Activated T-helper 1 cell treated with anti-CD3 and anti-CD28 coated beads, Interleukin-12 subunit alpha, Interleukin-12 subunit beta, Interleukin-2, Interleukin-4 antibody, amounts not matched to agents 30 ng/mL and 10 ng/mL and 1 ng/mL, durations not matched to agents 14 hours and 24 hours and 36 hours (primary cell): ENCODE results near the gene HECTD4. TPM values are rescaled to one million over a fixed set of nuclear protein-coding genes. Genes with fewer than 3 reads are reported as not detected.
"Not testable (repeated sequence)": the region's sequence is repeated elsewhere in the genome, so short reads cannot be mapped to it uniquely, and the experiment has no call there.

Source experiments
- DNase-seq: peaks from one replicate; pipeline ENCODE4 v3.0.0; 2021; ENCODE audit warnings: low spot score
- H3K27ac Mint-ChIP-seq: one replicate; pipeline ENCODE4 v1.8.0; 2021; ENCODE audit warnings: mild to moderate bottlenecking, mixed read lengths
- H3K27me3 Mint-ChIP-seq: one replicate; pipeline ENCODE4 v1.8.0; 2022; ENCODE audit warnings: mild to moderate bottlenecking, moderate library complexity, mixed read lengths; ENCODE audit not compliant: insufficient read depth
- H3K36me3 Mint-ChIP-seq: one replicate; pipeline ENCODE4 v1.8.0; 2021; ENCODE audit warnings: low read depth, mixed read lengths
- H3K4me1 Mint-ChIP-seq: one replicate; pipeline ENCODE4 v1.8.0; 2021; ENCODE audit warnings: low read depth, mixed read lengths
- H3K4me3 Mint-ChIP-seq: one replicate; pipeline ENCODE4 v1.8.0; 2021; ENCODE audit warnings: mild to moderate bottlenecking, moderate library complexity, mixed read lengths
- H3K9me3 Mint-ChIP-seq: one replicate; pipeline ENCODE4 v1.8.0; 2021; ENCODE audit warnings: mixed read lengths
- intact Hi-C: fragments of 100-400 bp; cut with micrococcal nuclease; formaldehyde crosslinking; loops from one replicate; pipeline ENCODE4 v1.15.1; 2024
- total RNA-seq: library from RNA; stranded (reverse); gene quantifications from 2 replicates; pipeline ENCODE4 v1.2.3, GENCODE V29; 2022

Gene HECTD4
- total RNA-seq, 1 donor from 2014 or later, result 36.9 TPM

DNA sequence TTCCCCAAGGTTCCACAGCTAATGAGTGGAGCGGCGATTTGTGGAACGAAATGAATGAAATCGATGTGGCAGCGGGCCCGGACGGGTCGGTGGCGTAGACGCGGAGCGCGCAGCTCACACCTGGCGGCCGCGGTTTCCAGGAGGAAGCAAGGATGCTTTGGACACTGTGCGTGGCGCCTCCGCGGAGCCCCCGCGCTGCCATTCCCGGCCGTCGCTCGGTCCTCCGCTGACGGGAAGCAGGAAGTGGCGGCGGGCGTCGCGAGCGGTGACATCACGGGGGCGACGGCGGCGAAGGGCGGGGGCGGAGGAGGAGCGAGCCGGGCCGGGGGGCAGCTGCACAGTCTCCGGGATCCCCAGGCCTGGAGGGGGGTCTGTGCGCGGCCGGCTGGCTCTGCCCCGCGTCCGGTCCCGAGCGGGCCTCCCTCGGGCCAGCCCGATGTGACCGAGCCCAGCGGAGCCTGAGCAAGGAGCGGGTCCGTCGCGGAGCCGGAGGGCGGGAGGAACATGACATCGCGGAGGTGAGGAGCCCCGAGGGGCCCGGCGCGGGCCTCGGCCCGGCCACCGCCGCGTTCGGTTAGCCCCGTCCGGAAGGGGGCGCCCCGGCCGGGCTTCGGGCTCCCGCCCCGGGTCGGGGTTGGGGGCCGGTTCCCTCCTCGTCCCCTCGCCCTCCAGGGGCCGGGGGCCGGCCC is 36.5 kb upstream of the HECTD4 start, which contains the start of gene PTPN11:
Gene PTPN11 (plus strand): TSS at position 340 of the 689 bp plus-strand sequence. CDS start 165 bp downstream, at position 505.
- Mint-ChIP-seq H3K36me3 (peaks cover 16% of the 10 kb centered on the region), H3K9me3 (no peaks in the 10 kb centered on the region), H3K27ac (peak within 1 kb of the TSS; percentile 99), H3K4me1 (peaks cover 49% of the 10 kb centered on the region), H3K4me3 (peak within 1 kb of the TSS; percentile 96), H3K27me3 (peaks cover 2% of the 10 kb centered on the region)
- intact Hi-C loops, result loop anchor here (1.0 to 10.0 kb wide), 2 partner anchors 9 to 734 kb away; partner anchors contain the start of genes ACAD10, BRAP and RPL6
- peak; percentile 88 for DNase-seq

DNA sequence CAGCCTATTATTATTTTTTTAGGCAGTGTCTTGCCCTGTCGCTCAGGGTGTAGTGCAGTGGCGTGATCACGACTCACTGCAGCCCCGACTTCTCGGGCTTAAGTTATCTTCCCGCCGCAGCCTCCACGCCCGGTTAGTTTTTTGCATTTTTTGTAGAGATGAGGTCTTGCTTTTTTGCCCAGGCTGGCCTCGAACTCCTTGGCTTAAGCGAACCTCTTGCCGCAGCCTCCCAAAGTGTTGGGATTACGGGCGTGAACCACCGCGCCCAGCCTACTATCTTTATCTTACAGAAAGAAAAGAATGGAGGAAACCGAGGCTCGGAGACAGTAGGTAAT is 36.0 kb upstream of the HECTD4 start:
- no peak for DNase-seq
- Mint-ChIP-seq H3K4me3 (peak overlapping the region; percentile 96), H3K27me3 (peaks cover 2% of the 10 kb centered on the region), H3K36me3 (peaks cover 16% of the 10 kb centered on the region), H3K27ac (peak overlapping the region; percentile 99), H3K4me1 (peaks cover 50% of the 10 kb centered on the region), H3K9me3 (no peaks in the 10 kb centered on the region)
- intact Hi-C loops, result loop anchor here (10.0 kb wide), 1 partner anchor 733 kb away; the partner anchor contains the start of genes ACAD10 and BRAP

GRCh38 chr12:112415457-112415856 is 33.2 kb upstream of the HECTD4 start:
- intact Hi-C loops, result loop anchor here (10.0 kb wide), 1 partner anchor 731 kb away; the partner anchor contains the start of genes ACAD10 and BRAP
- H3K36me3 Mint-ChIP-seq, H3K4me3 Mint-ChIP-seq, H3K27ac Mint-ChIP-seq, H3K27me3 Mint-ChIP-seq, H3K9me3 Mint-ChIP-seq, DNase-seq: not testable (repeated sequence)
- peaks cover 29% of the 10 kb centered on the region for H3K4me1 Mint-ChIP-seq

DNA sequence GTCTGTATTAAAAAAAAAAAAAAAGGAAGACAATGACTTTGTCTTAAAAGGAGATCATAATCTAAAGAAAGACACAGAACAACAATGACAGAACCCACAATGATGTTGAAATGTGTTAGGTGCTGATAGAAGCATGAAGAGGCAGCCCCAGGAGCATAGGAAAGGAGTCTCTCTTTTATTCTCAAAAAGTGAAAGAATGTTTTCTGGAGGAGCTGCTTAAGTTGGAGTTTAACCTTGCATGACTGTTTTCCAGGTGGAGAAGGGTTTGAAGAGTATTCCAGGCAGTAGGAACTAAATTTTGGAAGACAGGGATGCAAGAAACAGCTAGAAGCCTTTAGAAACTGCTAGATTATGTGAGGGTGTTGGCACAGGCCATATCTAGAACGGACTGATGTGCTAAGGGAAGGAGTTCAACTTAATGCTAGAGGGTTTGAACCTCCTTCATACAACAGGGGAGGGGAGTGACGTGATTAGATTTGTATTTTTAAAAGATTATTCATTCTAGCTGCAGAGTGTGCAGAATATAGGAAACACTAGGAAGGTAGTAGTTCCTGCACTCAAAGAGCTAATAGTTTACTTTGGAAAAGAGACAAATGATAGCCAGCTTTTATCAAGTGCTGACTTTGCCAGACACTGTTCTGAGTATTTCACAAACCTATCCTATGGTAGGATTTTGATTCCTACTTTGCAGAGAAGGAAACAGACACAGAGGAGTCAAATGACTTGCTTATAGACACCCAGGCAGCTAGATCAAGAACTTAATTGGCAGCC is 31.8 kb upstream of the HECTD4 start:
- Mint-ChIP-seq H3K36me3 (peaks cover 7% of the 10 kb centered on the region), H3K27me3 (peaks cover 2% of the 10 kb centered on the region), H3K9me3 (no peaks in the 10 kb centered on the region), H3K4me3 (no peak overlapping the region), H3K4me1 (peaks cover 18% of the 10 kb centered on the region), H3K27ac (no peak overlapping the region)
- intact Hi-C loops, result loop anchor here (10.0 kb wide), 1 partner anchor 729 kb away; the partner anchor contains the start of genes ACAD10 and BRAP
- DNase-seq, result no peak

DNA sequence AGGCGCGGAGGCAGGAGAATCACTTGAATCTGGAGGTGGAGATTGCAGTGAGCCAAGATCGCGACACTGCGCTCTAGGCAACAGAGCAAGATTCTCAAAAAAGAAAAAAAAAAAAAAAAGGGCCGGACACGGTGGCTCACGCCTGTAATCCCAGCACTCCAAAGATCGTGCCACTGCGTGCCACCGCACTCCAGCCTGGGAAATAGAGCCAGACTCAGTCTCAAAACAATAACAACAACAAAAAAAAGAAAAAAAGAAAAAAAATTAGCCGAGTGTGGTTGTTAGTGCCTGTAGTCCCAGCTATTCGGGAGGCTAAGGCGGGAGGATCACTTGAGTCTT is 27.6 kb upstream of the HECTD4 start:
- H3K27ac Mint-ChIP-seq, result peak overlapping the region; percentile 100
- H3K36me3 Mint-ChIP-seq, result peaks cover 41% of the 10 kb centered on the region
- H3K4me1 Mint-ChIP-seq, result peaks cover 33% of the 10 kb centered on the region
- no peaks in the 10 kb centered on the region for H3K9me3 Mint-ChIP-seq
- H3K4me3 Mint-ChIP-seq, result peak overlapping the region; percentile 100
- H3K27me3 Mint-ChIP-seq, result peaks cover under 1% of the 10 kb centered on the region
- intact Hi-C loops, result loop anchor here (1.0 to 10.0 kb wide), 9 partner anchors 9 to 725 kb away; partner anchors contain the start of genes ACAD10, BRAP, ERP29 and HECTD4
- DNase-seq, result no peak

DNA sequence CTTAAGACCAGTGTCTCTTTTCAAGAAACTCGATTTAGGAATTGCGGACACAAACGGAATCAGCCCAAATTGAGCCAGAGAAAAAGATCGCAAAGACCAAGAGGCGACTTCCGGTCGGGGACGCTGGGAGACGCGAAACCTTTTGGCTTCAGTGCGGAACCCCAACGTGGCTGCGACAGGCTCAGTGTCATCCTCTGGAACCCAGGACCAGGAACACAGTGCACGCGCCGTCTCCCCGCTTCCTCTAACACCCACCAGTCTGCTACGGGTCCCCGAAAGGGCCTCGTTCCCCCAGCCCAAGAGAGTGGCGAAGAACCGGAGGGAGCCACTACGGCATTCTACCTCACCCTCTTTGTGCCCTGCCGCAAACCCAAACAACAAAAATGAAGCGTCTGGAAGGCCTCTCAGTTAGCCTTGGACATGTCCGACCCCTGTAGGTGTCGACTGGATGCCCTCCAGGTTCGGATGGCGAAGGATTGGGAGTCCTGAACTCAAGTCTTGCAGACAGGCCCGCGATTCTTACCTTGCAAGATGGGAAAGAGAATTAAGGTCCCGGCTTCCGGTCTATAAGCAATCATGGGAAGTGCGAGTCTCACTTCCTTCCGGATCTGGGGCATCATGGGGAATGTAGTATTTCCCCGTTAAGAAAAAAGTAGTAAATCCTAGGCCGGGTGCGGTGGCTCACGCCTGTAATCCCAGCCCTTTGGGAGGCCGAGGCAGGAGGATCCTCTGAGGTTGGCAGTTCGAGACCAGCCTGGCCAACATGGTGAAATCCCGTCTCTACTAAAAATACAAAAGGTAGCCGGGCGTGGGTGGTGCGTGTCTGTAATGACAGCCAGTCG is 27.1 kb upstream of the HECTD4 start, which contains the start of gene RPL6:
Gene RPL6 (minus strand): TSS at position 542 of the 842 bp plus-strand sequence. CDS start 949 bp downstream, outside the sequence.
- Mint-ChIP-seq H3K4me3 (peak within 1 kb of the TSS; percentile 100), H3K27ac (peak within 1 kb of the TSS; percentile 100), H3K36me3 (peaks cover 47% of the 10 kb centered on the region), H3K4me1 (peaks cover 33% of the 10 kb centered on the region), H3K27me3 (no peaks in the 10 kb centered on the region), H3K9me3 (no peaks in the 10 kb centered on the region)
- DNase-seq, result peak; percentile 75
- intact Hi-C loops, result loop anchor here (1.0 to 5.0 kb wide), 7 partner anchors 10 to 396 kb away; partner anchors contain the start of genes ERP29, HECTD4 and TMEM116

DNA sequence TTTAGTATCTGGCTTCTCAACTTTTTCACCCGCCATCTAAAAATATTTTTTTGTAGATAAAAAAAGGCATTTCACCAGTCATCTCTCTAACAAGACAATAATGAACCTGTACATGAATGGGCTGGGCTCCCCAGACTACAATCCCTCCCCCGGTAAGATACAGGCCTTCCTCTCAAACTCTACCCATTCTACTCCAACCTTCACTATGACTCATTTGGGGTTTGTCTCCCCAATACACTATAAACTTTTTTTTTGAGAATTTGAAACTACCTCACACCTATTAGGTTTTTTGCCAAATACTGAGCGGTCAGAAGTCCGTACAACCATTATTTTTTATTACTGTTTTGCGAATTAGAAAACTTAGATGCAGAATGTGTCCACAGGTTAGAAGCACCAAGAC is 26.4 kb upstream of the HECTD4 start:
- no peaks in the 10 kb centered on the region for H3K27me3 Mint-ChIP-seq
- peak overlapping the region; percentile 100 for H3K27ac Mint-ChIP-seq
- peaks cover 28% of the 10 kb centered on the region for H3K4me1 Mint-ChIP-seq
- H3K4me3 Mint-ChIP-seq, result peak overlapping the region; percentile 100
- intact Hi-C loops, result loop anchor here (1.0 to 5.0 kb wide), 7 partner anchors 11 to 395 kb away; partner anchors contain the start of genes ERP29, HECTD4 and TMEM116
- H3K9me3 Mint-ChIP-seq, result no peaks in the 10 kb centered on the region
- no peak for DNase-seq
- peaks cover 47% of the 10 kb centered on the region for H3K36me3 Mint-ChIP-seq

DNA sequence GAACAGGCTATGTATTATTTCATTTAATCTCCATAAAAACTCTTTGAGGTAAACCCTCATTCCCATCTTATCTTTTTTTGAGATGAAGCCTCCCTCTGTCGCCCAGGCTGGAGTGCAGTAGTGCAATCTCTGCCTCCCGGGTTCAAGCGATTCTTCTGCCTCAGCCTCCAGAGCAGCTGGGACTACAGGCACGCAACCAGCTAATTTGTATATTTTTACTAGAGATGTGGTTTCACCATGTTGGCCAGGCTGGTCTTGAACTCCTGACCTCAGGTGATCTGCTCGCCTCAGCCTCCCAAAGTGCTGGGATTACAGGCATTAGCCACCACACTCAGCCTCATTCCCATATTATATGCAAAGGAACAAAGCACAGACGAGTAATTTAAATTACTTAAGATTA is 25.5 kb upstream of the HECTD4 start:
- H3K4me1 Mint-ChIP-seq, result peaks cover 28% of the 10 kb centered on the region
- peaks cover 47% of the 10 kb centered on the region for H3K36me3 Mint-ChIP-seq
- not testable (repeated sequence) for DNase-seq, H3K27me3 Mint-ChIP-seq, H3K27ac Mint-ChIP-seq, H3K9me3 Mint-ChIP-seq
- H3K4me3 Mint-ChIP-seq, result peak overlapping the region; percentile 100
- intact Hi-C loops, result loop anchor here (5.0 kb wide), 1 partner anchor 330 kb away; no protein-coding TSS in a partner anchor

DNA sequence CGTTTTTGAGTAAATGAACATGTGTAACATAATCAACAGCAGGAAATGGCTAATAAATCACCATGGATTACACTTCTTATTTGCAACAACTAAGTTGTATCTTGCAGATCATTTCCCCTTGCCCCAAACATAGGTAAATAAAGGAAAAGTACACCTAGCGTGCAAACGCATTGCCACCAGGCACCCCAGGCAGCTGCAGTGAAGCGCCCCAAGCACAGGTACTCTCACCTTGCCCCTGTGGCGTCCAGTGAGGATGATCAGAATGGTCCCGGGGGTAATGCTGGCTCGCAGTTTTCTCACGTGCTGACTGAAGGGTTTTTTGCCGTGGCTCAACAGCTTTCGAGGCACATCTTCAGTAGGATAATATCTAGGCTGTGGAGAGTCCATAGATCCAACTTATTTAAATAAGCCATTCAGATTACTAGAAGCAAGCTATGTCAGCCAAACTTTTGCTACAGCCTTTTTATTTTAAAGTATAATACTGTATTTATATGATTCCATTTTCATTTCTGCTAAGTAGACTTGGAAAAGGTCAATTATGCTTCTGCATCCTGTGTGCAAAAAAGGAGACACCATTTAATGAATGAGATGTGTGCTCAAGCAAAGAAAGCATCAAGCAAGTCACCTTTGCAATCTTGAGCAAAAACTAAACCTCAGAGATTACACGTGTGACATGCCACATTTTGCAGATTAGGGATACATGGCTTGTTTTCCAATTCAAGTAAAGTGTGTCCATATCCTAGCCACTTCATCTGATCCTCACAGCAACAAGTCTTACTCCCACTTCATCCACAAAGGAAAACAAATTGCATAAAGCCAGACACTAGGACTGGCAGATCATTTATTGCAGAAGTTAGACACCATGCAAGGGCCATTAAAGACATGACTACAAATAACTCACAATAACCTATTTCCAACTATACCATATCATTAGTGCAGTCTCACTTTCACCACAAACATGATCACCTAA is 24.6 kb upstream of the HECTD4 start:
- H3K4me3 Mint-ChIP-seq, result peak overlapping the region; percentile 100
- intact Hi-C loops, result loop anchor here (5.0 kb wide), 1 partner anchor 330 kb away; no protein-coding TSS in a partner anchor
- peaks cover 47% of the 10 kb centered on the region for H3K36me3 Mint-ChIP-seq
- no peak for DNase-seq
- no peak overlapping the region for H3K27ac Mint-ChIP-seq
- no peaks in the 10 kb centered on the region for H3K9me3 Mint-ChIP-seq
- H3K4me1 Mint-ChIP-seq, result peaks cover 28% of the 10 kb centered on the region
- no peaks in the 10 kb centered on the region for H3K27me3 Mint-ChIP-seq

GRCh38 chr12:112401903-112402498 is 19.8 kb upstream of the HECTD4 start:
- Mint-ChIP-seq H3K4me3 (no peak overlapping the region), H3K9me3 (no peaks in the 10 kb centered on the region), H3K36me3 (peaks cover 25% of the 10 kb centered on the region), H3K4me1 (peaks cover 10% of the 10 kb centered on the region), H3K27me3 (no peaks in the 10 kb centered on the region), H3K27ac (peak overlapping the region; percentile 23)
- DNase-seq, result no peak
- intact Hi-C loops, result no loop called here

DNA sequence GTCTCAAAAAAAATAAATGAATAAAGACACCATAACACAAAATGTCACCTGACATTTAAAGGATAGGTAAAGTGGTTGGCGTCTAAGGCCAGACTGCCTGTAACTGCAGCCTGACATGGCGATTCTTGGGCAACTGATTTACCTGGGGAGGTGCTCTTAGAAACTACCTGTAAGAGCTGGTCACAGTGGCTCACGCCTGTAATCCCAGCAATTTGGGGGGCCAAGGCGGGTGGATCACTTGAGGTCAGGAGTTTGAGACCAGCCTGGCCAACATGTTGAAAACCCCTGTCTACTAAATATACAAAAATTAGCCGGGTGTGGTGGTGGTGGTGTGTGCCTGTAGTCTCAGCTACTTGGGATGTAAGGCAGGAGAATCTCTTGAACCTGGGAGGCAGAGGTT is 18.8 kb upstream of the HECTD4 start:
- H3K27ac Mint-ChIP-seq, result no peak overlapping the region
- intact Hi-C loops, result no loop called here

More for the DNA sequence above, 18.8 kb upstream of the HECTD4 start:
- Mint-ChIP-seq H3K27me3 (no peaks in the 10 kb centered on the region), H3K4me3 (no peak overlapping the region), H3K4me1 (peaks cover 8% of the 10 kb centered on the region), H3K9me3 (no peaks in the 10 kb centered on the region), H3K36me3 (peaks cover 16% of the 10 kb centered on the region)
- no peak for DNase-seq
